Measurements from ENCODE around the gene ARSD. TPM values are rescaled to one million over a fixed set of nuclear protein-coding genes. Genes with fewer than 3 reads are reported as not detected.
"Not testable (repeated sequence)": the region's sequence is repeated elsewhere in the genome, so short reads cannot be mapped to it uniquely, and the experiment has no call there.

Gene ARSD
- total RNA-seq, 1 donor from 2014 or later = 7.3 TPM

- H3K36me3 Mint-ChIP-seq (ENCODE audit: low read depth, unreplicated experiment) = no peaks in the 10 kb centered on the region
- H4K20me1 ChIP-seq (ENCODE audit: insufficient read depth, low read length) = no peaks in the 10 kb centered on the region
- no peak overlapping the region for H3K9ac ChIP-seq (ENCODE audit: low read length)
- no peak overlapping the region for H3K4me2 ChIP-seq (ENCODE audit: low read length)
- no peak for DNase-seq (ENCODE audit: low read depth)
- no peaks in the 10 kb centered on the region for H3K27me3 ChIP-seq (ENCODE audit: insufficient read depth, low read length)
- no peaks in the 10 kb centered on the region for H3K9me3 ChIP-seq (ENCODE audit: insufficient read depth, low read depth, low read length)
- no peaks in the 10 kb centered on the region for H3K27me3 Mint-ChIP-seq (ENCODE audit: low read depth, unreplicated experiment)
- peaks cover 3% of the 10 kb centered on the region for H3K4me1 Mint-ChIP-seq (ENCODE audit: low read depth, unreplicated experiment)
- no peak overlapping the region for H3K4me3 Mint-ChIP-seq (ENCODE audit: unreplicated experiment)
- H3K79me2 ChIP-seq (ENCODE audit: insufficient read depth, low read length) = no peaks in the 10 kb centered on the region
- no peak overlapping the region for H3K4me3 ChIP-seq (ENCODE audit: insufficient read depth, low read depth, low read length)
- FAIRE-seq = no peak
- H3K4me1 ChIP-seq (ENCODE audit: insufficient read depth, low read length) = no peaks in the 10 kb centered on the region
- no peaks in the 10 kb centered on the region for H3K36me3 ChIP-seq (ENCODE audit: insufficient read depth, low read length)
- no peaks in the 10 kb centered on the region for H3K9me3 Mint-ChIP-seq (ENCODE audit: unreplicated experiment)
- no peak overlapping the region for H3K27ac ChIP-seq (ENCODE audit: low read depth, low read length)
- TF ChIP-seq EZH2 (IDR thresholded peaks at IDR 0.05; ENCODE audit: insufficient read depth, low read length) = no peak
- TF ChIP-seq CTCF (IDR thresholded peaks at IDR 0.05; ENCODE audit: insufficient read depth, low read depth, low read length) = no peak
- H2AFZ ChIP-seq (ENCODE audit: low read depth, low read length) = no peak overlapping the region
- no peak overlapping the region for H3K27ac Mint-ChIP-seq (ENCODE audit: unreplicated experiment)
Observed at GRCh38 chrX:2892816-2893215, 36.3 kb downstream of the ARSD start.

- H3K27me3 Mint-ChIP-seq (ENCODE audit: low read depth, unreplicated experiment); H3K27me3 ChIP-seq (ENCODE audit: insufficient read depth, low read length); H4K20me1 ChIP-seq (ENCODE audit: insufficient read depth, low read length); DNase-seq (ENCODE audit: low read depth); H3K4me1 ChIP-seq (ENCODE audit: insufficient read depth, low read length); H3K9ac ChIP-seq (ENCODE audit: low read length); H3K4me3 ChIP-seq (ENCODE audit: insufficient read depth, low read depth, low read length); H3K36me3 Mint-ChIP-seq (ENCODE audit: low read depth, unreplicated experiment); H3K79me2 ChIP-seq (ENCODE audit: insufficient read depth, low read length); H3K36me3 ChIP-seq (ENCODE audit: insufficient read depth, low read length); H3K9me3 ChIP-seq (ENCODE audit: insufficient read depth, low read depth, low read length); H3K4me1 Mint-ChIP-seq (ENCODE audit: low read depth, unreplicated experiment); H3K27ac ChIP-seq (ENCODE audit: low read depth, low read length); H3K9me3 Mint-ChIP-seq (ENCODE audit: unreplicated experiment); H3K27ac Mint-ChIP-seq (ENCODE audit: unreplicated experiment); H2AFZ ChIP-seq (ENCODE audit: low read depth, low read length); H3K4me3 Mint-ChIP-seq (ENCODE audit: unreplicated experiment); H3K4me2 ChIP-seq (ENCODE audit: low read length): not testable (repeated sequence)
- peak; percentile 20 for FAIRE-seq
Observed at GRCh38 chrX:2890536-2891460, 38.3 kb downstream of the ARSD start.

GRCh38 chrX:2889706-2890490 is 39.2 kb downstream of the ARSD start:
- not testable (repeated sequence) for H3K27me3 ChIP-seq (ENCODE audit: insufficient read depth, low read length); H3K4me1 Mint-ChIP-seq (ENCODE audit: low read depth, unreplicated experiment); H3K4me1 ChIP-seq (ENCODE audit: insufficient read depth, low read length); H3K79me2 ChIP-seq (ENCODE audit: insufficient read depth, low read length); H3K9me3 Mint-ChIP-seq (ENCODE audit: unreplicated experiment); H3K4me3 Mint-ChIP-seq (ENCODE audit: unreplicated experiment); H3K36me3 ChIP-seq (ENCODE audit: insufficient read depth, low read length); H4K20me1 ChIP-seq (ENCODE audit: insufficient read depth, low read length); H3K27ac ChIP-seq (ENCODE audit: low read depth, low read length); H3K27me3 Mint-ChIP-seq (ENCODE audit: low read depth, unreplicated experiment); H3K36me3 Mint-ChIP-seq (ENCODE audit: low read depth, unreplicated experiment); DNase-seq (ENCODE audit: low read depth); H3K9me3 ChIP-seq (ENCODE audit: insufficient read depth, low read depth, low read length)
- Histone ChIP-seq H3K4me2 (ENCODE audit: low read length) (peak overlapping the region; percentile 79), H3K9ac (ENCODE audit: low read length) (peak overlapping the region; percentile 23), H3K4me3 (ENCODE audit: insufficient read depth, low read depth, low read length) (peak overlapping the region; percentile 39), H2AFZ (ENCODE audit: low read depth, low read length) (peak overlapping the region; percentile 41)
- peak overlapping the region; percentile 26 for H3K27ac Mint-ChIP-seq (ENCODE audit: unreplicated experiment)
- peak; percentile 71 for FAIRE-seq
- peak; percentile 20 for TF ChIP-seq CTCF (IDR thresholded peaks at IDR 0.05; ENCODE audit: insufficient read depth, low read depth, low read length)
